GM12878 (cell line): ENCODE results near the gene CENPS. TPM values are rescaled to one million over a fixed set of nuclear protein-coding genes. Genes with fewer than 3 reads are reported as not detected.
A peak's percentile ranks its signal among the peaks of the same experiment; 100 is the strongest.

ENCODE experiments used
- ATAC-seq: fragments of 200-7000 bp; cut with Tn5 transposase; 3 replicates; pipeline ENCODE4 v1.9.1; 2020; ENCODE audit warnings: mild to moderate bottlenecking, moderate library complexity
- BruUV-seq: library from RNA; stranded (reverse); fragments of 400-500 nt; replicated peaks from 2 replicates; lab custom pipeline; 2021; lab: Mats Ljungman, UMichigan
- CTCF ChIA-PET: fragments of 300-600 bp; sonication (Branson Sonifier 250); formaldehyde crosslinking; extraction: SDS; loops from one replicate; lab custom pipeline; 2021; ENCODE audit warnings: inconsistent platforms; lab: Yijun Ruan, JAX
- POLR2A ChIA-PET: fragments of 350-600 bp; formaldehyde crosslinking; extraction: SDS; loops from one replicate; lab custom pipeline; 2021; ENCODE audit warnings: inconsistent platforms; lab: Charles Lee
- RAD21 ChIA-PET: fragments of 300-600 bp; sonication (Branson Sonifier 250); formaldehyde crosslinking; loops from one replicate; lab custom pipeline; 2023; ENCODE audit warnings: antibody characterized with exemption; ENCODE audit not compliant: unreplicated experiment; lab: Charles Lee
- SMC1A ChIA-PET: fragments of 300-600 bp; sonication (Branson Sonifier 250); formaldehyde crosslinking; loops from one replicate; lab custom pipeline; 2023; ENCODE audit not compliant: unreplicated experiment, uncharacterized antibody; lab: Charles Lee
- DNase-seq: peaks from one replicate; pipeline ENCODE4 v3.0.0-alpha.2; 2011; ENCODE audit warnings: low read depth, low spot score
- FAIRE-seq: peaks from 3 replicates; lab custom pipeline; 2011; peaks lifted over from hg19 to GRCh38; lab: Jason Lieb, UNC
- H2AFZ ChIP-seq: 2 replicates; pipeline ENCODE4 v1.6.0; 2011; ENCODE audit warnings: low read depth, low read length, control low read depth; ENCODE audit not compliant: control insufficient read depth
- H3K27ac ChIP-seq: 2 replicates; pipeline ENCODE4 v1.5.1; 2011; ENCODE audit warnings: control low read depth; ENCODE audit not compliant: control insufficient read depth, insufficient read depth
- H3K27me3 ChIP-seq, 2 experiments: replicated peaks in 1 of 2; 2 replicates each; pipeline versions ENCODE4 v1.6.0 to v1.6.1; 2011; ENCODE audit warnings: low read length in 1 of 2; ENCODE audit not compliant: control insufficient read depth in 2 of 2, insufficient read depth in 2 of 2
- H3K36me3 ChIP-seq, 2 experiments: 2 replicates each; pipeline ENCODE4 v1.5.1; 2011; ENCODE audit warnings: low read length in 1 of 2; ENCODE audit not compliant: control insufficient read depth in 2 of 2, insufficient read depth in 2 of 2
- H3K4me1 ChIP-seq: 2 replicates; pipeline ENCODE4 v1.6.1; 2011; ENCODE audit warnings: mild to moderate bottlenecking, low read length, moderate library complexity, mixed read lengths; ENCODE audit not compliant: control insufficient read depth, insufficient read depth
- H3K4me2 ChIP-seq: 2 replicates; pipeline ENCODE4 v1.6.0; 2011; ENCODE audit warnings: control low read depth; ENCODE audit not compliant: control insufficient read depth, insufficient read depth
- H3K4me3 ChIP-seq: fragments of 200-600 bp; sonication (generic); 2 replicates; pipeline ENCODE4 v1.5.1; 2016
- H3K79me2 ChIP-seq: 2 replicates; pipeline ENCODE4 v1.6.0; 2011; ENCODE audit warnings: low read length; ENCODE audit not compliant: control insufficient read depth, insufficient read depth
- H3K9ac ChIP-seq: 2 replicates; pipeline ENCODE4 v1.8.0; 2011; ENCODE audit warnings: low read length, control low read depth, mixed read lengths; ENCODE audit not compliant: control insufficient read depth, insufficient read depth
- H3K9me3 ChIP-seq: replicated peaks from 3 replicates; pipeline ENCODE4 v1.5.1; 2011; ENCODE audit warnings: mild to moderate bottlenecking, low read length; ENCODE audit not compliant: control insufficient read depth, insufficient read depth
- H4K20me1 ChIP-seq: 2 replicates; pipeline ENCODE4 v1.6.0; 2011; ENCODE audit not compliant: control insufficient read depth, insufficient read depth
- BCLAF1 ChIP-seq: fragments of 450-650 bp; IDR thresholded peaks from 2 replicates; pipeline ENCODE4 v1.6.1; 2017; ENCODE audit warnings: antibody characterized with exemption, mild to moderate bottlenecking, moderate library complexity
- BHLHE40 ChIP-seq, 2 experiments: fragments of 450-650 bp in 1 of 2; IDR thresholded peaks; 2 replicates each; pipeline ENCODE4 v1.6.1; 2011 to 2017; ENCODE audit warnings: low read depth in 2 of 2, borderline replicate concordance in 1 of 2, improper control_type of control experiment in 1 of 2, low read length in 1 of 2, mild to moderate bottlenecking in 1 of 2
- GABPA ChIP-seq: IDR thresholded peaks from 2 replicates; pipeline ENCODE4 v1.6.1; 2014; ENCODE audit warnings: antibody characterized with exemption, low read depth, mild to moderate bottlenecking, inconsistent platforms
- GATAD2B ChIP-seq: fragments of 450-650 bp; conservative IDR thresholded peaks from 2 replicates; pipeline ENCODE4 v1.6.1; 2017; ENCODE audit warnings: low read depth, mild to moderate bottlenecking, moderate library complexity
- HDAC2 ChIP-seq: fragments of 200-600 bp; sonication (generic); IDR thresholded peaks from 2 replicates; pipeline ENCODE4 v1.6.1; 2017
- KDM1A ChIP-seq: fragments of 200-600 bp; sonication (generic); IDR thresholded peaks from 2 replicates; pipeline ENCODE4 v1.6.1; 2016; ENCODE audit warnings: borderline replicate concordance
- MLLT1 ChIP-seq: fragments of 450-650 bp; IDR thresholded peaks from 2 replicates; pipeline ENCODE4 v1.6.1; 2016; ENCODE audit warnings: mild to moderate bottlenecking
- NFXL1 ChIP-seq: fragments of 450-650 bp; IDR thresholded peaks from 2 replicates; pipeline ENCODE4 v1.6.1; 2017; ENCODE audit warnings: antibody characterized with exemption, mild to moderate bottlenecking, borderline replicate concordance
- SUZ12 ChIP-seq: fragments of 200-600 bp; sonication (generic); IDR thresholded peaks from one replicate; pipeline ENCODE4 v1.6.1; 2018; ENCODE audit warnings: antibody characterized with exemption, mild to moderate bottlenecking; ENCODE audit not compliant: unreplicated experiment
- TARDBP ChIP-seq: IDR thresholded peaks from 2 replicates; pipeline ENCODE4 v1.6.1; 2016; ENCODE audit warnings: borderline replicate concordance
- WRNIP1 ChIP-seq: IDR thresholded peaks from 2 replicates; pipeline ENCODE4 v1.6.1; 2011; ENCODE audit warnings: low read depth, low read length, improper control_type of control experiment, borderline replicate concordance
- ZBTB11 ChIP-seq: fragments of 450-650 bp; formaldehyde crosslinking; IDR thresholded peaks from 2 replicates; pipeline ENCODE4 v1.5.0; 2022; ENCODE audit warnings: mild to moderate bottlenecking, missing genetic modification characterization
- ZNF274 ChIP-seq: IDR thresholded peaks from one replicate; pipeline ENCODE4 v1.8.0; 2011; ENCODE audit not compliant: insufficient read length, insufficient read depth
- WGBS: methylation state at CpG from one replicate; pipeline ENCODE4 v1.1.6; 2016; ENCODE audit warnings: low lambda C conversion rate; ENCODE audit not compliant: insufficient replicate concordance, insufficient coverage; ENCODE audit errors: missing lambda C conversion rate; 5-methylcytosine and 5-hydroxymethylcytosine counted together
- in situ Hi-C: fragments of 300-500 bp; cut with MboI; formaldehyde crosslinking; loops from 9 replicates; pipeline ENCODE4 v1.14.3; 2018; ENCODE audit warnings: mixed read lengths
- intact Hi-C: fragments of 100-400 bp; cut with micrococcal nuclease; formaldehyde crosslinking; loops from one replicate; pipeline ENCODE4 v1.14.2; 2022; ENCODE audit not compliant: unreplicated experiment
- polyA plus RNA-seq, 11 experiments: library from polyadenylated mRNA; depleted of rRNA in 4 of 11; unstranded in 6 of 11; stranded (reverse) in 5 of 11; fragments of >200 nt; fragmentation: Nextera tagmentation in 4 of 11; fragmentation: Illumina TruSeq in 1 of 11; extraction: Ambion mirVana in 4 of 11; extraction: Trizol in 1 of 11; gene quantifications; 1 replicate in 1 of 11; 2 replicates in 10 of 11; pipeline versions ENCODE4 v1.2.1 to v1.2.3, GENCODE V29; 2011 to 2016; ENCODE audit warnings: inconsistent platforms in 2 of 11, missing spikeins in 2 of 11, low read depth in 1 of 11
- total RNA-seq, 4 experiments: library from RNA; depleted of rRNA in 3 of 4; stranded (reverse); fragments of >200 nt in 3 of 4; fragmentation: Illumina TruSeq in 1 of 4; extraction: Trizol in 1 of 4; gene quantifications; 2 replicates each; pipeline versions ENCODE4 v1.2.1 to v1.2.3, GENCODE V29; 2013 to 2021

The CENPS gene
- total and polyA plus RNA-seq, 10 of the 15 experiments (the other 5 are each of a cell fraction or from before 2014, with no cell fraction given): 9.4 to 51.7 (median 16.7) TPM

- TF ChIP-seq ZNF274: no peak
- TF ChIP-seq, all 136 proteins: peak for 3
These were observed 391 bp upstream of the CENPS start (continued) for GRCh38 chr1:10429868-10430215.

- in situ Hi-C loops: loop anchor here (5.0 to 10.0 kb wide), 2 partner anchors 61 to 434 kb away; no protein-coding TSS in a partner anchor
- whole genome bisulfite sequencing: 20% methylated on average over 30 of the region's 30 CpGs
- ATAC-seq: peak; percentile 3
- TF ChIP-seq GABPA: no peak
- TF ChIP-seq NFXL1: no peak
- TF ChIP-seq ZBTB11 (CRISPR knock-in tag): no peak
- no peak for TF ChIP-seq BHLHE40 (IDR thresholded peaks at IDR 0.05; ENCODE audit: borderline replicate concordance in 1 of 2, low read depth in 2 of 2, low read length in 1 of 2)
- TF ChIP-seq TARDBP: no peak
- no peak for TF ChIP-seq KDM1A
- no peak for TF ChIP-seq BCLAF1
- TF ChIP-seq MLLT1: 0 out of 2 replicates have a peak, but pooled peaks have one; percentile 5
- no peak for TF ChIP-seq GATAD2B
- no peak for TF ChIP-seq SUZ12
- TF ChIP-seq HDAC2: no peak
- no peak for TF ChIP-seq WRNIP1
These were observed 967 bp downstream of the CENPS start for GRCh38 chr1:10431070-10431730.

More at GRCh38 chr1:10431070-10431730, 967 bp downstream of the CENPS start:
- Histone ChIP-seq H3K9ac (peak overlapping the region; percentile 79), H3K9me3 (no peaks in the 10 kb centered on the region), H2AFZ (peak overlapping the region; percentile 98), H4K20me1 (no peaks in the 10 kb centered on the region), H3K4me2 (peak overlapping the region; percentile 71), H3K27ac (peak overlapping the region; percentile 80), H3K4me3 (peak overlapping the region; percentile 93), H3K36me3 (no peaks in the 10 kb centered on the region), H3K79me2 (peaks cover 7% of the 10 kb centered on the region), H3K27me3 (no peaks in the 10 kb centered on the region), H3K4me1 (peaks cover 24% of the 10 kb centered on the region)
- BruUV-seq: TSS peak; percentile 84
- no peak for FAIRE-seq
- ChIA-PET POLR2A (interaction anchor here (0.5 to 2.0 kb wide), 6 partner anchors 25 to 237 kb away, joined by 3 to 17 read pairs (median 4); partner anchors contain the start of gene PGD), SMC1A (interaction anchor here (0.6 to 9.0 kb wide), 9 partner anchors 14 to 67 kb away, joined by 3 to 122 read pairs (median 4); partner anchors contain the start of gene PEX14), CTCF (interaction anchor here (0.5 to 10.5 kb wide), 14 partner anchors 11 to 844 kb away, joined by 3 to 292 read pairs (median 7); partner anchors contain the start of genes KIF1B, PEX14 and PGD), RAD21 (interaction anchor here (0.6 to 7.6 kb wide), 12 partner anchors 39 to 1477 kb away, joined by 3 to 191 read pairs (median 3); partner anchors contain the start of genes DFFA, KIF1B, LZIC and NMNAT1)
- intact Hi-C loops: no loop called here
- DNase-seq: no peak
